GM21786 (cell line): ENCODE results near the gene ACSL1.
A peak's percentile ranks its signal among the peaks of the same experiment; 100 is the strongest.

Source experiments
- ATAC-seq: cut with Tn5 transposase; IDR thresholded peaks from one replicate; pipeline ENCODE4 v1.9.1; 2021; ENCODE audit not compliant: unreplicated experiment

ACSL1 gene, protein sequence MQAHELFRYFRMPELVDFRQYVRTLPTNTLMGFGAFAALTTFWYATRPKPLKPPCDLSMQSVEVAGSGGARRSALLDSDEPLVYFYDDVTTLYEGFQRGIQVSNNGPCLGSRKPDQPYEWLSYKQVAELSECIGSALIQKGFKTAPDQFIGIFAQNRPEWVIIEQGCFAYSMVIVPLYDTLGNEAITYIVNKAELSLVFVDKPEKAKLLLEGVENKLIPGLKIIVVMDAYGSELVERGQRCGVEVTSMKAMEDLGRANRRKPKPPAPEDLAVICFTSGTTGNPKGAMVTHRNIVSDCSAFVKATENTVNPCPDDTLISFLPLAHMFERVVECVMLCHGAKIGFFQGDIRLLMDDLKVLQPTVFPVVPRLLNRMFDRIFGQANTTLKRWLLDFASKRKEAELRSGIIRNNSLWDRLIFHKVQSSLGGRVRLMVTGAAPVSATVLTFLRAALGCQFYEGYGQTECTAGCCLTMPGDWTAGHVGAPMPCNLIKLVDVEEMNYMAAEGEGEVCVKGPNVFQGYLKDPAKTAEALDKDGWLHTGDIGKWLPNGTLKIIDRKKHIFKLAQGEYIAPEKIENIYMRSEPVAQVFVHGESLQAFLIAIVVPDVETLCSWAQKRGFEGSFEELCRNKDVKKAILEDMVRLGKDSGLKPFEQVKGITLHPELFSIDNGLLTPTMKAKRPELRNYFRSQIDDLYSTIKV

DNA sequence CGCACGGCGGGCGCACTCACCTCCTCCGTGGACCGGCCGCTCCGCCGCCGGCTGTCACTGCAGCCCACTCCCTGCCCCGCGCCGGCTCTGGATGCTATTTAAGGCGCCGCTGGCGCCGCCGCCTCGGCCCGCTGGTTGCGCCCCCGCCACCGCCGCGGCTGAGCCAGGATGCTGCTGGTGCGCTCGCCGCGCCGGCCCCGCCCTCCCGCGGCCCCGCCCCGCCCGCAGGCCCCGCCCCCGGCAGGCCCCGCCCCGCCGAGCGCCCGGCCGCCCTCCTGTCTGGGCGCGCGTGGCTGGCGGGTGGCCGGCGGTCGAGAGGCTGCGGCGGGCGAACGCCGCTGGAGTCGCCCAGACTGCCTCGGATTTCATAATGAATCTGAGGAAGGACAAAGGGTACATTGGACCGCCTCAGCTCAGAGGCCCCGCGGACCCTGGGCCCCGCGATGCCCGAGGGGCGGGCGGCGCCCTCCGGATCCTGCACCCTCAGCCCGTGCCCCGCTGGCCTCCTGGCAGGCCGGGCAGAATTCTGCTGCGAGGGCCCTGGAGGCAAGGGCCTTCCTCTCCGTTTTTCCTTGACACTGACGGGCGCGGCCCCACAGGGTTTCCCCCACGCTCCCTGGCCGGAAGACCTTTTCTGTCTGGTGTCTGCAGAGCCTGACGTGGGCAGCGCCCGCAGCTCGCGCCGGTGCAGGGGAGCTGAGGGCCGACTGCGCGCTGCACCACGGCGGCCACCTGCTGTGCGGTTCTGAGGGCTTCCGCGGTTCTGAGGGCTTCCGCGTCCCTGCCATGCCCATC is at the start of gene ACSL1:
TSS of gene ACSL1 (minus strand) at position 73 of the 795 bp plus-strand sequence. CDS start 22,454 bp downstream, outside the sequence.
- peak; percentile 67 for ATAC-seq

DNA sequence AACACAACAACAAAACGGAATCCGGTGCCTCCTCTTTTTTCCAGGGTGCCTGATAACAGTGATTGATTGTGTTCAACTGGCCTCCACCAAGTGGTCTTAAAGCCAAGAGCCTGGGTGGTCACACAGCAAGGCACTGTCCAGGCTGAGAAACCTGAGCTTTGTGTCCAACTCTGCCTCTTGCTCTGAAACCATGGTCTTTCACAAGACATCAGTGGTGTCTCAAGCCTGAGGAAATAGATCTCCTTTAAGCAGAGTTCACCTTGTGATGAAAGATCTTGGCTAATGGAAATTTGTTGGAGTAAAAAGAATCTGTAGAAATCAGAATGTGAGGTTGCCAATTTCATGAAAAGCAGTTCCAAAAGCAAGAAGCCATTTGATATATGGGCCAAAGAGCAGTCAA is 47.3 kb upstream of the ACSL1 start:
- no peak for ATAC-seq

DNA sequence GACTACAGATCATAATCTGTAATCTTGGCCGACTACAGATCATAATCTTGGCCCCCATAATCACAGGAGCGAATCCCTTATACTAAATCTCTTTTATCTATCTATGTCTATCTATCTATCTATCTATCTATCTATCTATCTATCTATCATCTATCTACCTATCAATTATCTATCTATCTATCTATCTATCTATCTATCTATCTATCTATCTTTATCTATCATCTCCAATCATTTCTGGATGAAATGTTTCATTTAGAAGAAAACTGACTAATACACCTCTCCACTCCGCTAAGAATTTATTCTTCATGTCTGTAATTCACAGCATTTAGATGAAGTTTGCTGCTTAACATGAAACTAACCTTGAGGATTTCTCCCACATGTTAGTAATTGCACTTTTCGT is 45.0 kb upstream of the ACSL1 start:
- no peak for ATAC-seq

DNA sequence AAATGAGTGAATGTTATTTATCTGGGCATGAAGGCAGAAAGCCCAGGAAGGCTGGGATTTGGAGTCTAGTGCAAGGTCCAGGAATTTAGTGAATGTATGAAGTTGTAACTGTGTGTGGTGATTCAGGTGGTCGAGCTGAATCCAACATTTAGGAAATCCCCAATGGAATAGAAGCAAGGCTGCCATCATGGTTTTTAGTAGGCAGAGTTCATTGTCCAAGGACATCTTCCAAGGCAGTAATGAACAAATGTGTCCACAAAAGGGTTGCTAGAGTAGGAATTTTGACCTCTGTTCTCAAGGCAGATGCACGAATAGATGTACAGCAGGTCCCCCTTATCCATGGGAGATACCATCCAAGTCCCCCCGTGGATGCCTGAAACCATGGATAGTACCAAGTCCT is 42.9 kb upstream of the ACSL1 start:
- no peak for ATAC-seq

DNA sequence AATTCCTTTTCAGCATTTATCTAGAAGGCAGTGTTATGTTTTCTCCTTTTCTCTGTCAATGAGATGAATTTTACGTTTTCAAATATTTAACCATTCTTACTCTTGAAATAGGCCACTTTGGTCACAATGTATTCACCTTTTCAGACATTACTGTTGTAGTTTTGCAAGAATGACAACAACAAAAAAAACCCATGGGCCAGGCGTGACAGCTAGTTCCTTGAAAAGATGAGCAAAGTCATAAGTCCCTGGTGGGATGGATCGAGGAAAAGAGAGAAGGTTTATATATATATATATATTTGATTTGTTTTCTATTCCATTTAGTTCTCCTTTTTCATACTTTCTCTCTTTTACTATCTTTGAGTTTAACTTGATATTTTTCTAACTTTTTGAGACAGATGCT is 38.1 kb upstream of the ACSL1 start:
- ATAC-seq = no peak

DNA sequence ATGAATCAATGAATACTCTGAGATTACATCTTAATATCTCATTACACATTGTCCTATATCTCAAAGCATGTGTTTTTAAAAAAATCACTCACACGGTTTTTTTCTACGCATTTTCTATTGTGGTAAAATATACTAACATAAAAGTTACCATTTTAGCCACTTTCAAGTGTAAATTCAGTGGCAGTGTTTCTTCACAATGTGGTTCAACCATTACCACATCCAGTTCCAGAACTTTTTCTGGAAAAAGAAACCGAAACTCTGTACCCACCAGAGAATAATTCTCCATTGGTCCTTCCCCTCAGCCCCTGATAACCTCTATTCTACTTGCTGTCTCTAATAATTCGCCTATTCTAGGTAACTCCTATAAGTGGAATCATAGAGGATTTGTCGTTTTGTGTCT is 35.3 kb upstream of the ACSL1 start:
- no peak for ATAC-seq

DNA sequence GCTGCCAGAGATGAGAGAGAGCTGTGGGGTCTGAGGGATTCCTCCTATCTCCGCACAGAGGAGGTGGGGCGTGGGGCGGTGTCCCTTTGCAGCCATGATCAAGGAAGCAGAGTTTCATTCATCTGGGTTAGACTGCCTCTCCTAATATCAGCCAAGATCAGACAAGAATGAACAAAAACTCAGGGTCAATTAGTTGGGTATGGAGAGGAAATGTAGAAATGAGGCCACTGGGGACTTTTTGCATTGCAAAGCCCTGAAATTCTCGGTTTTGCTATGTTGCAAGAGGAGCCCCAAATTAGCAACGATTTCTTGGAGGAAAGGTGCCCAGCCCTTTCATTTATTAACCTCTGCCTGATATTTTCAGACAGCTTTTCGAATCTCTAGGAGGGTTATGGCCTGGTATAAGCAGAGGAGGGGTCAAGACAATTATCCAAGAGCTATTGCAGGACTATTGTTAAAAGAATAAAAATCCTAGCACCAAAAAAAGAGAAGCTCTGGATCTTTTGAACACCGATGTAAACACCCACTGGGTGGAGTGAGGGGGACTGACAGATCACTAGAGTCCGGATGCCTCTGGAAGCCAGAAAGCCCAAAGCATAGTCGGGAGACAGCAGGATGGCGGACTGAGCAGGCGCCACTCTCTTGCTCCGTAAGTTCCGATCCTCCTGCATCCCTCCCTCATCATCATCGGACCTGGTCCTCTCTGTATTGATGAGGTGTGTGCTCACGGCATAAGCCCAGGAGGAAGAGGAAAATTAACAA is 34.4 kb upstream of the ACSL1 start:
- peak; percentile 67 for ATAC-seq

DNA sequence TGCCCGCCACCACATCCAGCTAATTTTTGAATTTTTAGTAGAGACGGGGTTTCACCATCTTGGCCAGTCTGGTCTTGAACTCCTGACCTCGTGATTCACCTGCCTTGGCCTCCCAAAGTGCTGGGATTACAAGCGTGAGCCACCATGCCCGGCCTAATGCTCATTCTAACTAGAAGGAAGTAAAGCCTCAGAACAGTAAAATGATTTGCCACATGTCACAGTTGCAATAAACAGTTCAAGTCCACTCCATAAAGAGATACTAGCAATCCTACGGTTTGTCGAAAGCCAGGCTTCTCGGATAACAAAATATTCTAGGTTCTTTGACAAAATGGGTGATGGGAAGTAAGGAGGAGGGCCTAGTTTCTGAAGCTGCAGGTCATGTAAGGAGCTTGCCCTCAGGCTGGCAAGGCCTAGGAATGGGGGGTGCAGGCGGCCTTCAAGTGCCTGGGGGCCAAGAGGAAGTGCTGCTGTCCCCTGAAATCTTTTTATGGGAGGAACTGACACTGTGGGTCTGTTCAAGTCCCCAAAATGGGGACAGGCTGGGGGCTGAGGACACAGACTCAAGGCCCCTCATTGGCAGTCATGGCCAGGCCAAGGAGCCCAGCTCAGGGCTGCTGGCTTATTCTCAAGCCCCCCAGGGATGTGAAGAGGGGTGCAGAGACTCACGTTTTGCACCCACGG is 31.8 kb upstream of the ACSL1 start:
- no peak for ATAC-seq

DNA sequence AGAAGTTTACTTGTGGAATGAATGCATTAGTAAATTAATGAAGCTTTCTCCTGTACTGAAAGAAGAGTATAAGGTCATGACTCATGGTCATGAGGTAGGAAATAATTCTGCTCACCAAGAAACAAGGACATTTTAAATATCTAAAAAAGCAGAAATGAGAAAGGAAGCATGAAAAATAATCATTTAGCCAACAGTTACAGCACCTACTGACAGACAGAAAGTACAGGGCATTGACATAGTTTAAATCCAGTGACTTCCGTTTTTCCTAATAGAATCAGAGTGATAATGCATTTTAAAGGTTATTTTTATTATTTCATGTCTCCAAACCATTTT is 30.5 kb upstream of the ACSL1 start:
- ATAC-seq = peak; percentile 35

DNA sequence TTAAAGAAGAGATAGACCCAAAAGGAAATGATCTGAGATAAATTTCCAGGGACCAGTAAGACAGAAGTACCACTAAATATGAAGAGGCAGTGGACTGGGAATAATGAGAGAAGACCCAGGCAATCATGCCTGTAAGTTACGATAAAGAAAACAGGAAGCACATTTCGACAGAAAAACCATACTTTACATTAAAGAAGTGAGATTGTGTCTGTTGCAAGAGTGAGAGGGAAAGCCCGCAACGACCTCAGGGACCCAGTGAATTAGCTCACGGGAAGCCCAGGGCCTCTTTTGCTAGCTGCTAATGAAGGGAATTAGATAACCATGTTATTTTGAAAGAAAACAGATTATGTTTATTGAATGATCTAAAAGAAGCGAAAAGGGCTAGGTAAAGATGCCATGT is 28.9 kb upstream of the ACSL1 start:
- ATAC-seq = peak; percentile 21

DNA sequence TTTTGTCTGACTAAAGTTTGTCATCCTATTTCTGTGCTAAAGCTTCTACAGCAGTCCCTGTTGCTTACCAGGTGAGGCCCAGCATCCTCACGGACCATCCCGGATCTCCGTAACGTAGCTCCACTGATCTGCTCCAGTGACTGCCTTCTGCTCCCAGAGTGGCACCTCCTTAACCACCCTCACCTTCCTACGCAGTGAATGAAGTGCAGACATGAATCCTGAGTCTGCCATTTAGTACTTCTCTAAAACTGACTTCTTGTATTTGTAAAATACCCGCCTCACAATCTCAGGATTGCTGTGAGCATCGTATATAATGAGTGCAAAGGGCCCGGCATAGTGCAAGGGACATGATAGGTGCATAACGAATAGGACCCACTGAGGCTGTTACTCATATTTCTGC is 27.7 kb upstream of the ACSL1 start:
- no peak for ATAC-seq

DNA sequence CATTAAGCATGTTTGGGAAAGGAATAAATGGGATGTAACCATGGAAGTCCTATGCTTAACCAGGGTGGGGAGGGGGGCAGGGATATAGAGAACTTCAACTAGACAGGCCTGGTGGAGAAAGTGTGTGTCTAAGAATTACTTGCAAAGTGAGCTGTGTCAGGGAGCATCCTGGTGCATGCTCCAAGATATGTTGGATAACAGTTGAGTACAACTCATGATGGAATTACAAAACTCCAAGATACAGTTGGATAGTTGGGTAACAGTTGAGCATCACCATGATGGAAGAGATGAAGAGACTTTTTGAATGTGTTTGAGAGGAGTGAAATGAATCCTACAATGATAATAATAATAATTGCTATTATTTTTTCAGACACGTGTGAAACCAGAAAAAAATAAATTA is 26.1 kb upstream of the ACSL1 start:
- no peak for ATAC-seq

DNA sequence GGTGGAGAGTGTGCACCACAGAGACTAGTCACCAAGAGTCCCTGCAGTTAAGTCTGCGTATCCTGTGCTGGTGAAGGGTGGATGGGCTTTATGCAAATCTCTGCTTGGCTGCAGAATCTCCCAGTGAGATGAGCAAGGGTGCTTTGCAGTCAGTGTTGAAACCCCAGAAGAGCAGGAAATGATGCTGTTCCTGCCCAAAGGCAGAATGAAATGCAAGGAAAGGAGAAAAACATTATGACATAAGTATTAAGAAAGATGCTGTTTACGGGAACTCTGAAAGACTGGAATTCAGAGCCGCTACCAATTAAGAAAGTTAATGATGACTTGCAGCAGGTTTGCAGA is 25.4 kb upstream of the ACSL1 start:
- peak; percentile 69 for ATAC-seq

DNA sequence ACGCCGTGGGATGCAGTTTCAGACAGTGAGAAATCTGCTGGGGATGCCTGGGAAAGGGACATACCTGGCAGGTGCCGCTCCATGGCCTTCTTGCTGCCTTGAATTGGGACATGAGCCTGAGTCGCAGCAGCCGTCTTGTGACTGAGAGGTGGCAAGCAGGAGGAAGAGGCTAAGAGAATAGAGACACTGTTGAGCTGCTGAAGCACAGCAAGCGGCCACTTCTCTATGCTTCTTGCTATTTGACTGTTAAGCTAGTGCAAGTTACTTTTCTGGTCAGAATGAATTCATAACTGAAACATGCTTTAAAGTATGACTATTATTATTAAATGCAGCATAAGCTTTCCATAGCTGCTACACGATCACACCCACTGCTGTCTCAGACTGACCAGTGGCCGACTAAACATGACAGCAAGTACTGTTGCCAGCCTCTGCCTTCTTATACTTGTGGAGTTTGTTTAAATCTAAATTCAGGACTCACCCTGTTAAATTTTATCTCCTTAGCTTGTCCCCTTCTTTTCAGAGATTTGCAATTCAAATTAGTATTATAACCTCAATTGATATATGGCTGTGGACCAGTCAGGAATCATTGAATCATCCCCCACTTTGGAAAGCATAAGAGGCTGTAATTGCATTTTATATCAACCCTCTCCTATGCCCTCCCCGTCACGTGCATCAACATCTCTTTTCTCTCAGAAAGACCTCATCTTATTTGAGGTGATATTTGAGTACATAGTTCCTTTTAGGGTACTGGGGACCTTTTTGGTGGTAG is 24.8 kb upstream of the ACSL1 start:
- peak; percentile 39 for ATAC-seq

DNA sequence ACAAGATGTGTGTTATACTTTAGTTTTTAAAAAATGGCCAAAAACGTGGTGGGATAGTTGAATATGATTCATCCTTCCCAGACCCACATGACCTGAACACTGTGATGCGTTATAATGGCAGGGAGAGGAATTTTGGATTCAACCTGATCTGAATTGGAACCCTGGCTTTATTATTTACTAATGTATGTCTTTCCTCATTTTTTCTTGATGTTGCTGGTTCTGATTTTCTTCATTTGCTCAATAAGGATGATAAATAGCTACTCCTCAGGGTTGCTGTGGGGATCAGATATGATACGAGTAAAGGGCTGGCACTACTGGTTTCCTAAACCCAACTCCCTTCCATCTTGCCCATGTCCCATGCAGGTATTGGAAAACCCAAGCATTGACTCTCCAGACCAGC is 24.2 kb upstream of the ACSL1 start:
- ATAC-seq = no peak

DNA sequence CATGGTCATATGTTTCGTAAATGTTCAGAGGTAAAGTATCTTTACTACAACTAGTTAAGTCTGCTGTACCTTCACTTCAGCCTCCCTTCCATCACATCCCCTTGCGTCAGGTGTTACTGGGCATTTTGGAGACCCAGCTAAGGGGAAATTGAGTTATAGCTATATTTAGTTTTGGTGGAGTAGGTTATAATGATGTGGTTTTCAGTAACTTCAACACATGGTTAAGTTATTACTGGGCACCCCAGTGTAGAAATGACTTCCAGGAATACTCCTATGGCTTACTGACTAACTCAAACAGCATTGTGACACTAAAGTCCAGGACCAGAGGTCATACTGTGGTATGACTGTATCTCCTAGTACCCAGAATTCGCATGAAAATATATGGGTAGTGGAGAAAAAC is 23.4 kb upstream of the ACSL1 start:
- peak; percentile 30 for ATAC-seq

DNA sequence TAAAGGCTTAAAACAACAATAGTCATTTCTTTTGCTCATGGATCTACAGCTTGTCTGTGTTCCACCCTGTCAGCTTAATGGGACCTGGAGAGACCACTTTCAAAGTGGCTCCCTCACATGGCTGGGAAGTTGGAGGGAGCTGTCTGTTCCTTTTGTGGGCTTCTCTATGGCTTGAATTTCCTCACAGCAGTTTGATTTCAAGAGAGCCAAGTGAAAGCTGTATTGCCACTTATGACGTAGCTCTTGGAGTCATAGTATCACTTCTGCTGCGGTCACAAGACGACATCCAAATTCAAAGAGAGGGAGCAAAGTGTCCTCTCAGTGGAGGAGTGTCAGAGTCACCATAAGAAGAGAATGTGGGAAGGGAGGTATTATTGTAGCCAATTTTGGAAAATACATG is 22.7 kb upstream of the ACSL1 start:
- ATAC-seq = no peak

DNA sequence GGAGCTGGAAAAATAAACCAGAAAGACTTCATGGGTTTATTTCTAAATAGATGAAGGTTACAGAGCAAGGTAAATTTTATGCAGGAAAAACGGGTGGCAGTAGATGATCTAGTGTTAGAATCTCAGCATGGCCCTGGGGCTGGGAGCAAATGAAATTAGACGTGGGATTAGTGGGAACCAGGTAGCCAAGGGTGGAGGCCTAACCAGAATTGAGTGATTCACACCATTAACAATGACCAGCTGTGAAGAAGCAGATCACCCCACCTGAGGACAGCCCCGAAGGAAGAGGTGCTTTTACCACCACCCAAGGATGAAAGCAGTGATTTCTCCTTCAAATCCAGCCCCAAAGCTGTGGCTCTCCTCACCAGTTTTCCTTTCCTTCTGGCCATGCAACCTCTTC is 20.8 kb upstream of the ACSL1 start:
- no peak for ATAC-seq

DNA sequence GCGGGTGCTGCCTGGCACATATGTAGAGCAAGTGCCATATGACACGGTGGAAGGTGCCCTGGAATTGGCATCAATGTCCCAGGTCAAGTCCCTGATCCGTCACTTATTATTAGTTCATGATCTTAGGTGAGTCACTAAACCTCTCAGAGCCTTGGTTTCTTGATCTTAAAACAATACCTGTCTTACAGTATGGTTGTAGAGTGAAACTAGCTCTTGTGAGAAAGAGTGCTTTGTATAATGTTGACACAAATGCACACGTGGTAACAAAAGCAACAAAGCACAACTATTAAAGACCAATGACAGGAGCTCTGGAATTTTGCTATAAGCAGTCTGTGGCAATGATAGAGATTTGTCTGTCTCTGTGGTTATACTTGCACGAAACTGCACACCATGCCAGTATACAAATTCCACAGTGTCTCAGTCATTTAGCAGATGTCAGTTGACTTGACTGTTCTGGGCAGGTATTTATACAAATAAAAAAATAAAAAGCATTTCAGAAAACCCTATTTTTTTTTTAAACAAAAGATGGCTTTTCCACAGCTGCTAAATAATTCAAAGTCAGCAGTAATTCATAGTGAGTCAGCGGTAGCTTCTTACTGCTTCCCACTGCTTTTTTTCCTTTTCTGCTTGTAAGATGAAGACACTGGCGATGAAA is 19.7 kb upstream of the ACSL1 start:
- ATAC-seq = peak; percentile 46
